GM19468 (cell line): ENCODE data around the gene TOMM22.

Experiments used
- ATAC-seq: cut with Tn5 transposase; IDR thresholded peaks from one replicate; pipeline ENCODE4 v1.9.1; 2021; ENCODE audit warnings: mild to moderate bottlenecking, moderate library complexity, moderate number of reproducible peaks; ENCODE audit not compliant: unreplicated experiment; ENCODE audit errors: extremely low read depth

Gene TOMM22

DNA sequence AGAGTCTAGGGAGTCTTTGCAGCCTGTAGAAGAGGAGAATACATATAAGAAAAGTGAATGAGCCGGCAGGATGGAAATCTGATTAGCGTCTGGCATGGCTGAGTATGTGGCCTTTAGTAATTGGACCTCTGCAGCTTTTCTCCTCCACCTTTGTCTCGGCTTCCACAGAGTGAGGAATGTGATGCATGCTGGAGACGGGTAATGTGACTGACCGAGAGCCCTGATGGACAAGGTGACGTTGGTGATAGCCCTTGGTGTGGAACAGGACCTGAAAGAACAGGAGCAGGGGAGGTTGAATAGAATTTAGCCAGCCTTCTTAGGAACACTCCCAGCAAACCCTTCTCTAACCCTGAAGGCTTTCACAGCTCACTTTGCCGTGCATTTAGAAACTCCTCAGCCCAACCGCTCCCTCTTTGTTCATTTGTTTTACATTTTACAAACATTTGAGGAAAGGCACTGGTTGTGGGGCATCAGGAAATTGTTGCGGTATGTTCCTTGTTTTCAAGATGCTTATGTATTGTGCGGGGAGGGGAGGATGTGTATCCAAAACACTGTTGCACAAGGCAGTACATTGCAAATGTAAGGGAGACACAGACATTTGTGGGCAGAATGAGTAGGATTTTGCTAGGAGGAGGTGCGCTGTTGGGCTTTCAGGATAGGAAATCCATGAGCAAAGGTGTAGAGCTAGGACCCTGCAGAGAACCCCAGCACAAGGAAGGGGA is 30.9 kb downstream of the TOMM22 start:
- ATAC-seq = no peak

GRCh38 chr22:38713921-38714320 is 32.2 kb downstream of the TOMM22 start:
- ATAC-seq = no peak

- no peak for ATAC-seq
Observed at GRCh38 chr22:38715176-38715764, 33.5 kb downstream of the TOMM22 start.

DNA sequence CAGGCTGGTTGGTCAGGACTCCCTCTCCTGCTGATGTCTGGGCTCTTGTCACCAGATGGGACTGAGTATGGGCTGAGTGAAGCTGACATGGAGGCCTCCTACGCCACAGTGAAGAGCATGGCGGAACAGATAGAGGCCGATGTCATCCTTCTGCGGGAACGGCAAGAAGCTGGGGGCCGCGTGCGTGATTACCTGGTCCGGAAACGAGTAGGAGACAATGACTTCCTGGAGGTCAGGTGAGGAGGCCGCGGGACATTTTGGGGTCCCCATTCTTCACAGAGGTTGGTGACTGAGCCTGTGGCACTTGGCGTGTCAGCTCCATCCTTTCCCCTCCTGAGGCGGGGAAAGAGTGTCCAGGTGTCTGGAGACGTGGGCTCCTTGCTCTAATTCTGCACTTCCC is 34.1 kb downstream of the TOMM22 start:
- no peak for ATAC-seq

DNA sequence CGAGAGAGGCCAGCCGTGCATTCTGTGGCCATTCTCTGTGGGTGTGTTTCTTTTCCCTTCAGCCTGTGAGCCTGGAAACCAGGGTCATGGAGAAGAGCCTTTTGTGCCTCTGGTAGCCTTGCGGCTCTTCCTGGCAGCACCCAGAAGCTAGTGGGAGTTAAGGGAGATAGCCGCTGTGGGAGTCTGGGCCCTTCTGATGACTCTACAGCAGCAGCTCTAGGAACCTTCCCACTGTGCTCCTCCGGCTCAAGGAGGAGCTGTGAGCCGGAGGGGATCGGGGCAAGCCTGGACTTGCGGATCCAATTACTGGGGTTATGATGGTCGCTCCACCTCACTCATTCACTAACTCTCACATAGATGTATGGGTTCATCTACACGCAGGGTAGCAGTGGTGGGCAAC is 34.5 kb downstream of the TOMM22 start:
- no peak for ATAC-seq

DNA sequence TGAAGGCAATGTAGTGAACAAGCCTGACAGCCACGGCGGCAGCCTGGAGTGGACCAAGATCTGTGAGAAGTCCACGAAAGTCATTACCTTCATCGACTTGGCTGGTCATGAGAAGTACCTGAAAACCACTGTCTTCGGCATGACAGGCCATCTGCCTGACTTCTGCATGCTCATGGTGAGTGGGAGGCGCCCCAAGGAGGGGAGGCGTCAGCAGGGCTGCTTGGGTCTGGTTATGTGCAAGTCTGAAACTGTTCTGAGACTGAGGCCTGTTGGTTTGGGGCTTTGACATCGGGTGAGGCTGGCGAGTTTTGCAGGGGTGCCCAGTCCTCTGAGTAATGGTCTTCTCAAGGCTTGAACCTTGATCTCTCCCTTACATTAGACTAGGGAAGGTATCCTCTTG is 35.1 kb downstream of the TOMM22 start:
- ATAC-seq = no peak

DNA sequence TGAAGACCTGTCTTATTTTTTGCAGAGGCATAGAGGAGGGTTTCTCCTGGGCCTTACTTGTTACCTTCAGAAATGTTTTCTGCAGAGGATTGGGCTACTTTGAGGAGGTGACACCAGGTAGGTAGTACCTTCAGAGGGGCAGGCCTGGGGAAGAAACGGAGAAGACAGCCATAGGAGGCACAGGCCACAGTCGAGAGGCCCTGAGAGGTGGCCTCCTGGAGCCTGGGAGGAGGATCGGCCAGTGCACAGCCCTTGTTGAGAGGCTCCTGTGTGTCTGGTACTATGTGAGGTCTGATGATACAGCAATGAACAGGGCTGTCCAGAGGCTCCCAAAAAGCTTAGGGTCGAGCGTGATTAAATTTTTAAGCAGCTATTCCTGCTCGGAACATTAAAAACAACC is 35.5 kb downstream of the TOMM22 start:
- ATAC-seq = no peak

GRCh38 chr22:38718414-38718813 is 36.7 kb downstream of the TOMM22 start:
- no peak for ATAC-seq

DNA sequence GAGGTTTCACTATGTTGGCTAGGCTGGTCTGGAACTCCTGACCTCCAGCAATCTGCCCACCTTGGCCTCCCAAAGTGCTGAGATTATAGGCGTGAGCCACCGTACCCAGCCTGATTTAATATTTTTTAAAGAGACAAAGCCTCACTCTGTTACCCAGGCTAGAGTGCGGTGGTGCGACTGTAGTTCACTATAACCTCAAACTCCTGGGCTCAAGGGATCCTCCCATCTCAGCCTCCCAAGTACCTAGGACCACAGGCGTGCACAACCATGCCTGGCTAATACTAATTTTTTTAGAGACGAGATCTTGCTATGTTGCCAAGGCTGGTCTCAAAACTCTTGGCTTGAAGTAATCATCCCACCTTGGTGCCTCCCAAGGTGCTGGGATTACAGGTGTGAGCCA is 37.4 kb downstream of the TOMM22 start:
- ATAC-seq = no peak

GRCh38 chr22:38720350-38720749 is 38.6 kb downstream of the TOMM22 start:
- no peak for ATAC-seq

GRCh38 chr22:38721551-38721950 is 39.8 kb downstream of the TOMM22 start:
- ATAC-seq = no peak

- no peak for ATAC-seq
Observed at GRCh38 chr22:38724176-38724575, 42.4 kb downstream of the TOMM22 start.

GRCh38 chr22:38724926-38725571 is 43.3 kb downstream of the TOMM22 start:
- no peak for ATAC-seq

GRCh38 chr22:38725900-38726655 is 44.3 kb downstream of the TOMM22 start:
- ATAC-seq = no peak

DNA sequence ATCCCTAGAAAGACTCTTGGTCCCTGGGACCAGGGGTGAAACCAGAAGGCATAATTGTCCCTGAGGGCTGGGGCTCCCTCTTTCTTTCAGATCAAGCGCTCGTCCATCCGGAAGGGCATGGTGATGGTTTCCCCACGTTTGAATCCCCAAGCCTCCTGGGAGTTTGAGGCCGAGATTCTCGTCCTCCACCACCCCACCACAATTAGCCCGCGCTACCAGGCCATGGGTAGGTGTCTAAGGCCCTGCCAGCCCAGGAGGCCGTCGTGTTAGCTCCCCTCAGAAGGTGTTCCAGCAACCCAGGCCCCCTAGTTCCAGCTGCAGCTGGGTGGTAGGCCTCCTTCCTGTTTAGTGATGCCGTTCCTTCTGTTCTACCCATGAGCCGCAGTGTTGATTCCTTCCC is 45.4 kb downstream of the TOMM22 start:
- no peak for ATAC-seq

GRCh38 chr22:38727530-38728451 is 46.0 kb downstream of the TOMM22 start:
- ATAC-seq = no peak

DNA sequence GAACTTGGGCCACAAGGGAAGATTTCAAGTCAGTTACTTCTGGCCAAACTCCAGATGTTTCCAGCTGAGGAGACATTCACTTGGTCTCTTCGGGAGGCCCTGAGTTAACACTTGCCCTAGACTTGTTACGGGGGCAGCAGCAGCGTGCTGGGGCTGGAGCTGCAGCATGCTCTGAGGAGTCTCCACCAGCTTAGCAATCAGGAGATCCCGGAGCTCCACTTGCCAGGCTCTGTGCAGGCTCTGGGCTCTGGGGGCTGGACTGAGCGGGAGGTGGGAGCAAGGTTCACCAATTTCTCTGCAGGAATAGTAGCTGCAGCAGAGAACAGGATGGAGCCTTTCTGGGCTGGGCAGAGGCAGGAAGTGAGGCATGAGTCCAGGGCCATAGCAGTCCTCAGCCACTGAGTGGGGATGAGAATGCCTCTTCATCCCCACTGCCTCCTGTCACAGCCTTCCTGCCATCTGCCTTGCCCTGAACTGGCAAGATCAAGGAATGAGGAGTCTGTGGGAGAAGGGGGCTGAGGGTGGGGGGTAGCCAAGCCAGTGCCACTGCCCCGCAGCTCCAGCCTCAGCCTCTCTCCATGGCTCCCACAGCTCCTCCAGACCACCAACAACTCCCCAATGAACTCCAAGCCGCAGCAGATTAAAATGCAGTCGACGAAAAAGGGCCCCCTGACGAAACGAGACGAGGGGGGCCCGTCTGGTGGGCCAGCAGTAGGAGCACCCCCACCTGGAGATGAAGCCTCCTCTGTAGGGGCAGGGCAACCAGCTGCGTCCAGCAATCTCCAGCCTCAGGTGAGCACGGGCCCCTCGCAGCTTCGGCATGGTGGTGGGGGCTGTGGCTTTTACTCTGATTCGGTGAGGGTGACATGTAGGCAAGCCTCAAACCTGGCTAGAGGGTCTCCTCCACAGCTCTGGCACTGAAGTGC is 47.4 kb downstream of the TOMM22 start:
- no peak for ATAC-seq

DNA sequence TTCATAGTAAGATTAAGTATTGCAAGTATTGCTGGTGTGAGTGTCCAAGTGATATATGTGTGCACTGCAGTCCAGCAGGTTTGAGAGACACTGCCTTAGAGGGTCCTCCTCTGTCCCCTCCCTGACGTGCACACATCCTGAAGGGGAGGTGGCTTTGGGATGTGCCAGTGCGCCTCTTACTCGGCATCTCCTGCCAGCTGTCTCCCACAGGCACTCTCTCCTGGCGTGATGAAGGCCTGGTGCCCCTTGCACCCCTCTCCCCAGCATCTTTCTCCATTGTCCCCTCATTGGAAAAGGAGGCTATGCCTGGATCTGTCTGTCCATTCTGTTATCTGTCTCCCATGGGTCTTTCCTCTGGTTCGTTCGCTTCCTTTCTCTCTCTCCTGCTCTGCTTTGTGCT is 48.2 kb downstream of the TOMM22 start:
- no peak for ATAC-seq

DNA sequence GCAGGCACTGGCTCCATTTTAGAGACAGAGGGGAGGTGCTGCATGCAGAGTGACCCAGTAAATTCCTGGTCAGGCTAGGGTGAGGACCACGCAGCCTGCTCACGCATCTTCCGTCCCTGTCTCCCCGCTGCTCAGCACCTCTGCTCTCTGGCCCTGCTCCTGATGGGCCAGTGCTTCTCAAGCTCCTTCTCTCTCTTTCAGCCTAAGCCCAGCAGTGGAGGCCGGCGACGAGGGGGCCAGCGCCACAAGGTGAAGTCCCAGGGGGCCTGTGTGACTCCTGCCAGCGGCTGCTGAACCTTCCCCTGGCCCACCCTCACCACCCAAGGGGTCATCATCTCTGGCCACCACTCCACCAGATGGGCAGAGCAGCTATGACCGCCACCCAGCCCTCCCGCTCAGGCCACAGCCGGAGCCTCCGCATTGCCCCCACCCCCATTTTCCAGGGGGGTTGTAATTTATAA is 48.7 kb downstream of the TOMM22 start:
- ATAC-seq = no peak
